Coronary artery (tissue), 2 donors: ENCODE results near the gene LRFN2.

Experiments
- DNase-seq: peaks from one replicate; pipeline ENCODE4 v3.0.0-alpha.2; 2017; ENCODE audit warnings: low spot score
- H3K27ac ChIP-seq, 2 donors: fragments of 200-600 bp; sonication (generic); one replicate each; pipeline ENCODE4 v1.5.1; 2016 to 2019
- H3K4me3 ChIP-seq: fragments of 200-600 bp; sonication (generic); 2 replicates; pipeline ENCODE4 v1.5.1; 2016; ENCODE audit warnings: mild to moderate bottlenecking, moderate library complexity
- CTCF ChIP-seq: fragments of 200-600 bp; sonication (generic); IDR thresholded peaks from one replicate; pipeline ENCODE4 v1.5.1; 2019; ENCODE audit warnings: antibody characterized with exemption

LRFN2 gene

GRCh38 chr6:40610229-40610628 lies 23.1 kb upstream of the LRFN2 start:
- TF ChIP-seq CTCF, result no peak
- H3K27ac ChIP-seq, result no peak overlapping the region
- DNase-seq, result no peak
- H3K4me3 ChIP-seq, result no peak overlapping the region

GRCh38 chr6:40606981-40607380 lies 19.8 kb upstream of the LRFN2 start:
- TF ChIP-seq CTCF, result no peak
- Histone ChIP-seq H3K27ac (no peak overlapping the region), H3K4me3 (no peak overlapping the region)
- no peak for DNase-seq

GRCh38 chr6:40606526-40606925 lies 19.4 kb upstream of the LRFN2 start:
- H3K4me3 ChIP-seq, result no peak overlapping the region
- TF ChIP-seq CTCF, result no peak
- no peak overlapping the region for H3K27ac ChIP-seq
- no peak for DNase-seq

GRCh38 chr6:40604082-40604481 lies 16.9 kb upstream of the LRFN2 start:
- Histone ChIP-seq H3K4me3 (no peak overlapping the region), H3K27ac (no peak overlapping the region)
- no peak for TF ChIP-seq CTCF
- DNase-seq, result no peak

- no peak overlapping the region for H3K4me3 ChIP-seq
- DNase-seq, result no peak
- TF ChIP-seq CTCF, result no peak
These were observed 12.4 kb upstream of the LRFN2 start for GRCh38 chr6:40599555-40599954.

GRCh38 chr6:40598516-40598915 lies 11.4 kb upstream of the LRFN2 start:
- Histone ChIP-seq H3K4me3 (no peak overlapping the region), H3K27ac (no peak overlapping the region)
- no peak for DNase-seq
- TF ChIP-seq CTCF, result no peak

More at GRCh38 chr6:40599555-40599954, 12.4 kb upstream of the LRFN2 start:
- H3K27ac ChIP-seq, result no peak overlapping the region

GRCh38 chr6:40597301-40597700 lies 10.1 kb upstream of the LRFN2 start:
- Histone ChIP-seq H3K4me3 (no peak overlapping the region), H3K27ac (no peak overlapping the region)
- no peak for DNase-seq
- no peak for TF ChIP-seq CTCF
